HepG2 (cell line): ENCODE data around the gene DMAC2L.

Experiments used
- HCFC1 ChIP-seq: fragments of 150-350 bp; IDR thresholded peaks from 2 replicates; pipeline ENCODE4 v1.6.1; 2014; ENCODE audit warnings: low read depth, low read length
- KDM4B ChIP-seq: sonication (generic); formaldehyde crosslinking; IDR thresholded peaks from 2 replicates; pipeline ENCODE4 v1.4.0; 2020; ENCODE audit warnings: missing genetic modification reagents
- MZF1 ChIP-seq: sonication (generic); formaldehyde crosslinking; IDR thresholded peaks from 2 replicates; pipeline ENCODE4 v1.8.1; 2023; ENCODE audit warnings: mild to moderate bottlenecking, missing genetic modification reagents, borderline replicate concordance
- RAD21 ChIP-seq: fragments of 450-650 bp; formaldehyde crosslinking; IDR thresholded peaks from 2 replicates; pipeline ENCODE4 v1.5.0; 2020; ENCODE audit warnings: mild to moderate bottlenecking
- SMC3 ChIP-seq: IDR thresholded peaks from 2 replicates; pipeline ENCODE4 v1.6.1; 2011; ENCODE audit warnings: low read length, improper control_type of control experiment
- TBL1XR1 ChIP-seq: fragments of 150-350 bp; IDR thresholded peaks from 2 replicates; pipeline ENCODE4 v1.6.1; 2014; ENCODE audit warnings: borderline replicate concordance, low read length; ENCODE audit not compliant: partially characterized antibody
- YY1 ChIP-seq: IDR thresholded peaks from 2 replicates; pipeline ENCODE4 v1.6.1; 2011; ENCODE audit warnings: low read length, low read depth, moderate library complexity, mild to moderate bottlenecking; ENCODE audit not compliant: insufficient read depth, insufficient replicate concordance
- ZNF121 ChIP-seq: sonication (generic); formaldehyde crosslinking; IDR thresholded peaks from 2 replicates; pipeline ENCODE4 v1.5.0; 2020; ENCODE audit warnings: mild to moderate bottlenecking, missing genetic modification reagents
- ZNF317 ChIP-seq: sonication (generic); formaldehyde crosslinking; IDR thresholded peaks from 2 replicates; pipeline ENCODE4 v1.5.0; 2020; ENCODE audit warnings: mild to moderate bottlenecking, missing genetic modification reagents
- ZNF746 ChIP-seq: sonication (generic); formaldehyde crosslinking; IDR thresholded peaks from 2 replicates; pipeline ENCODE4 v1.8.0; 2022; ENCODE audit warnings: mild to moderate bottlenecking, missing genetic modification reagents
- TF ChIP-seq, protein P1 (sequence below): sonication (generic); formaldehyde crosslinking; IDR thresholded peaks from 2 replicates; pipeline ENCODE4 v1.4.0; 2020; ENCODE audit warnings: mild to moderate bottlenecking, missing genetic modification reagents
- TF ChIP-seq, protein P2 (sequence below), 2 experiments: sonication (generic) in 1 of 2; formaldehyde crosslinking in 1 of 2; IDR thresholded peaks; 2 replicates each; pipeline versions ENCODE4 v1.4.0 to v1.6.1; 2016 to 2020; ENCODE audit warnings: borderline replicate concordance in 1 of 2, low read depth in 1 of 2, mild to moderate bottlenecking in 1 of 2, missing genetic modification reagents in 1 of 2
- TF ChIP-seq, protein P3 (sequence below): sonication (generic); formaldehyde crosslinking; IDR thresholded peaks from 2 replicates; pipeline ENCODE4 v1.5.0; 2020; ENCODE audit warnings: mild to moderate bottlenecking, missing genetic modification reagents, moderate library complexity
- TF ChIP-seq, protein P4 (sequence below): IDR thresholded peaks from 2 replicates; pipeline ENCODE4 v1.6.1; 2016

DNA sequence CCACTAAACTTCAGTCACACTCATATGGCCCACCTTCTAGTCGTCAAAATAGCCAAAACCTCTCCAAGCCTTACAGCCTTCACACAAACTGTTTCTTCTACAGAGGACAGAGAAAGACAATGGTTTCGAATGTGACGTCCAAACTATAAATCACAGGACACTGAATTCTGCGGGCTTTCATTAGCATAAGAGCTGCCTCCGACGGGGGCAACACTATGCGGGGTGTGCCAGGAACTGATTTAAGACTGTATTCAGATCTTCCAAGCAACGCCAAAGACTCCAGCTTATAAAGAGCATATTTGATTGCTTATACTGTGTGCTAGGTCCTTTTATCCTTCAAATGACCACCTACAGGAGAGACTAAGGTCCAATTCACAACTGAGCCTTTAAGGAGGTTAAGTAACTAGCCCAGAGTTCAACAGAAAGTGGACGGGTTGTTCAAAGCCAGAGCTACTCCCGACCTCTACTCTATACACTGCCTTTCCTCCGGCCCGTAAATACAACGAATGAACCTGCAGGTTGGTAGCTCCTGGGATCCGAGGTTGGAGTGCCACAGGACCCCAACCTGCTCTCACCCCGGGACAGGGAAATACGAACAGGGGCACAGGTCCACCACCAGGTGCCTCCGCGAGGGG, 670 bp upstream of the DMAC2L start:
- TF ChIP-seq ZNF746 (CRISPR knock-in tag) (no peak), ZNF121 (CRISPR knock-in tag) (no peak), ZNF317 (CRISPR knock-in tag) (no peak; the same call in 1 of the 2 replicates), RAD21 (CRISPR knock-in tag) (no peak), KDM4B (CRISPR knock-in tag) (no peak), HCFC1 (no peak), YY1 (no peak), SMC3 (no peak), MZF1 (no peak), TBL1XR1 (no peak)
- TF ChIP-seq, protein P1, sequence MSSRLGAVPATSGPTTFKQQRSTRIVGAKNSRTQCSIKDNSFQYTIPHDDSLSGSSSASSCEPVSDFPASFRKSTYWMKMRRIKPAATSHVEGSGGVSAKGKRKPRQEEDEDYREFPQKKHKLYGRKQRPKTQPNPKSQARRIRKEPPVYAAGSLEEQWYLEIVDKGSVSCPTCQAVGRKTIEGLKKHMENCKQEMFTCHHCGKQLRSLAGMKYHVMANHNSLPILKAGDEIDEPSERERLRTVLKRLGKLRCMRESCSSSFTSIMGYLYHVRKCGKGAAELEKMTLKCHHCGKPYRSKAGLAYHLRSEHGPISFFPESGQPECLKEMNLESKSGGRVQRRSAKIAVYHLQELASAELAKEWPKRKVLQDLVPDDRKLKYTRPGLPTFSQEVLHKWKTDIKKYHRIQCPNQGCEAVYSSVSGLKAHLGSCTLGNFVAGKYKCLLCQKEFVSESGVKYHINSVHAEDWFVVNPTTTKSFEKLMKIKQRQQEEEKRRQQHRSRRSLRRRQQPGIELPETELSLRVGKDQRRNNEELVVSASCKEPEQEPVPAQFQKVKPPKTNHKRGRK (CRISPR knock-in tag) = no peak
- TF ChIP-seq, protein P2, sequence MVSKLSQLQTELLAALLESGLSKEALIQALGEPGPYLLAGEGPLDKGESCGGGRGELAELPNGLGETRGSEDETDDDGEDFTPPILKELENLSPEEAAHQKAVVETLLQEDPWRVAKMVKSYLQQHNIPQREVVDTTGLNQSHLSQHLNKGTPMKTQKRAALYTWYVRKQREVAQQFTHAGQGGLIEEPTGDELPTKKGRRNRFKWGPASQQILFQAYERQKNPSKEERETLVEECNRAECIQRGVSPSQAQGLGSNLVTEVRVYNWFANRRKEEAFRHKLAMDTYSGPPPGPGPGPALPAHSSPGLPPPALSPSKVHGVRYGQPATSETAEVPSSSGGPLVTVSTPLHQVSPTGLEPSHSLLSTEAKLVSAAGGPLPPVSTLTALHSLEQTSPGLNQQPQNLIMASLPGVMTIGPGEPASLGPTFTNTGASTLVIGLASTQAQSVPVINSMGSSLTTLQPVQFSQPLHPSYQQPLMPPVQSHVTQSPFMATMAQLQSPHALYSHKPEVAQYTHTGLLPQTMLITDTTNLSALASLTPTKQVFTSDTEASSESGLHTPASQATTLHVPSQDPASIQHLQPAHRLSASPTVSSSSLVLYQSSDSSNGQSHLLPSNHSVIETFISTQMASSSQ (IDR thresholded peaks at IDR 0.05; ENCODE audit: low read depth) = no peak
- TF ChIP-seq, protein P2 (CRISPR knock-in tag; IDR thresholded peaks at IDR 0.05; ENCODE audit: borderline replicate concordance) = no peak
- TF ChIP-seq, protein P3, sequence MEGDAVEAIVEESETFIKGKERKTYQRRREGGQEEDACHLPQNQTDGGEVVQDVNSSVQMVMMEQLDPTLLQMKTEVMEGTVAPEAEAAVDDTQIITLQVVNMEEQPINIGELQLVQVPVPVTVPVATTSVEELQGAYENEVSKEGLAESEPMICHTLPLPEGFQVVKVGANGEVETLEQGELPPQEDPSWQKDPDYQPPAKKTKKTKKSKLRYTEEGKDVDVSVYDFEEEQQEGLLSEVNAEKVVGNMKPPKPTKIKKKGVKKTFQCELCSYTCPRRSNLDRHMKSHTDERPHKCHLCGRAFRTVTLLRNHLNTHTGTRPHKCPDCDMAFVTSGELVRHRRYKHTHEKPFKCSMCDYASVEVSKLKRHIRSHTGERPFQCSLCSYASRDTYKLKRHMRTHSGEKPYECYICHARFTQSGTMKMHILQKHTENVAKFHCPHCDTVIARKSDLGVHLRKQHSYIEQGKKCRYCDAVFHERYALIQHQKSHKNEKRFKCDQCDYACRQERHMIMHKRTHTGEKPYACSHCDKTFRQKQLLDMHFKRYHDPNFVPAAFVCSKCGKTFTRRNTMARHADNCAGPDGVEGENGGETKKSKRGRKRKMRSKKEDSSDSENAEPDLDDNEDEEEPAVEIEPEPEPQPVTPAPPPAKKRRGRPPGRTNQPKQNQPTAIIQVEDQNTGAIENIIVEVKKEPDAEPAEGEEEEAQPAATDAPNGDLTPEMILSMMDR = no peak
- TF ChIP-seq, protein P4, sequence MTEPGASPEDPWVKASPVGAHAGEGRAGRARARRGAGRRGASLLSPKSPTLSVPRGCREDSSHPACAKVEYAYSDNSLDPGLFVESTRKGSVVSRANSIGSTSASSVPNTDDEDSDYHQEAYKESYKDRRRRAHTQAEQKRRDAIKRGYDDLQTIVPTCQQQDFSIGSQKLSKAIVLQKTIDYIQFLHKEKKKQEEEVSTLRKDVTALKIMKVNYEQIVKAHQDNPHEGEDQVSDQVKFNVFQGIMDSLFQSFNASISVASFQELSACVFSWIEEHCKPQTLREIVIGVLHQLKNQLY (CRISPR knock-in tag) = no peak
